HCT116 (cell line): ENCODE data around the gene INPP5K. TPM values are rescaled to one million over a fixed set of nuclear protein-coding genes. Genes with fewer than 3 reads are reported as not detected.

Experiments used
- ATAC-seq: fragments of 200-7000 bp; cut with Tn5 transposase; 2 replicates; pipeline ENCODE4 v1.9.1; 2020; ENCODE audit warnings: mild to moderate bottlenecking, moderate library complexity
- BruUV-seq: library from RNA; stranded (reverse); fragments of 400-500 nt; replicated peaks from 2 replicates; lab custom pipeline; 2021; lab: Mats Ljungman, UMichigan
- CTCF ChIA-PET: fragments of 300-600 bp; sonication (Branson Sonifier 250); formaldehyde crosslinking; loops from one replicate; lab custom pipeline; 2021; ENCODE audit warnings: antibody characterized with exemption; lab: Charles Lee
- POLR2A ChIA-PET: fragments of 300-600, 350-600 bp; sonication (Branson Sonifier 250); formaldehyde crosslinking; loops from one replicate; lab custom pipeline; 2021; ENCODE audit warnings: antibody characterized with exemption; lab: Charles Lee
- RAD21 ChIA-PET, 2 experiments: fragments of 300-600 bp; sonication (Branson Sonifier 250); formaldehyde crosslinking; loops; one replicate each; lab custom pipeline; 2023; ENCODE audit warnings: low total read pairs in 2 of 2; ENCODE audit not compliant: uncharacterized antibody in 2 of 2, unreplicated experiment in 2 of 2, low non-redundant PET in 1 of 2; lab: Charles Lee
- DNase-seq: peaks from one replicate; pipeline ENCODE4 v3.0.0-alpha.2; 2010; ENCODE audit warnings: low read depth, low spot score
- H2AFZ ChIP-seq: fragments of 200-600 bp; shearing (Covaris generic), sonication (generic); 2 replicates; pipeline ENCODE4 v1.6.1; 2017; ENCODE audit warnings: low read depth, mixed run types, mixed read lengths, antibody characterized with exemption, low read length; ENCODE audit not compliant: poor library complexity, severe bottlenecking
- H3K27ac ChIP-seq: 2 replicates; pipeline ENCODE4 v1.5.1; 2012; ENCODE audit warnings: low read depth, low read length
- H3K27me3 ChIP-seq: fragments of 200-600 bp; sonication (generic); 2 replicates; pipeline ENCODE4 v1.6.1; 2016; ENCODE audit warnings: mixed run types, low read length, mixed read lengths; ENCODE audit not compliant: insufficient read depth
- H3K36me3 ChIP-seq, 2 experiments: fragments of 200-500 bp in 1 of 2; fragments of 200-600 bp in 1 of 2; sonication (Bioruptor generic) in 1 of 2; sonication (generic) in 1 of 2; 2 replicates each; pipeline versions ENCODE4 v1.5.1 to v1.6.1; 2014 to 2016; ENCODE audit warnings: low read length in 2 of 2, inconsistent platforms in 1 of 2, mixed read lengths in 1 of 2, mixed run types in 1 of 2; ENCODE audit not compliant: insufficient read depth in 2 of 2, control insufficient read depth in 1 of 2
- H3K4me1 ChIP-seq, 2 experiments: fragments of 200-600 bp in 1 of 2; sonication (generic) in 1 of 2; 2 replicates each; pipeline versions ENCODE4 v1.5.1 to v1.6.1; 2012 to 2017; ENCODE audit warnings: low read length in 2 of 2, inconsistent platforms in 1 of 2, mild to moderate bottlenecking in 1 of 2, mixed read lengths in 1 of 2, mixed run types in 1 of 2, moderate library complexity in 1 of 2; ENCODE audit not compliant: insufficient read depth in 2 of 2, control insufficient read depth in 1 of 2
- H3K4me2 ChIP-seq: fragments of 200-600 bp; sonication (generic); 2 replicates; pipeline ENCODE4 v1.6.1; 2017; ENCODE audit warnings: mixed run types, low read length, mixed read lengths
- H3K4me3 ChIP-seq, 2 experiments: fragments of 200-600 bp in 1 of 2; sonication (generic) in 1 of 2; replicated peaks in 1 of 2; 2 replicates each; pipeline ENCODE4 v1.5.1; 2011 to 2016; ENCODE audit warnings: low read length in 2 of 2, control low read depth in 1 of 2, low read depth in 1 of 2, mild to moderate bottlenecking in 1 of 2, mixed read lengths in 1 of 2, mixed run types in 1 of 2
- H3K79me2 ChIP-seq: fragments of 200-600 bp; sonication (generic); 2 replicates; pipeline ENCODE4 v1.6.1; 2017; ENCODE audit warnings: mild to moderate bottlenecking, mixed run types, low read length, moderate library complexity, mixed read lengths; ENCODE audit not compliant: insufficient read depth
- H3K9ac ChIP-seq: fragments of 200-600 bp; sonication (generic); 2 replicates; pipeline ENCODE4 v1.6.1; 2016; ENCODE audit warnings: low read length, mixed read lengths
- H3K9me2 ChIP-seq: fragments of 200-600 bp; sonication (generic), shearing (Covaris generic); 2 replicates; pipeline ENCODE4 v1.6.1; 2017; ENCODE audit warnings: mixed run types, mild to moderate bottlenecking, moderate library complexity; ENCODE audit not compliant: insufficient read depth
- H3K9me3 ChIP-seq, 2 experiments: fragments of 200-500 bp in 1 of 2; fragments of 200-600 bp in 1 of 2; sonication (Bioruptor generic) in 1 of 2; sonication (generic) in 1 of 2; 2 replicates each; pipeline ENCODE4 v1.6.1; 2014 to 2017; ENCODE audit warnings: low read length in 2 of 2, mixed read lengths in 2 of 2, inconsistent platforms in 1 of 2, low read depth in 1 of 2, mild to moderate bottlenecking in 1 of 2, mixed run types in 1 of 2, moderate library complexity in 1 of 2; ENCODE audit not compliant: control insufficient read depth in 1 of 2, insufficient read depth in 1 of 2
- H4K20me1 ChIP-seq: fragments of 200-600 bp; sonication (generic), shearing (Covaris generic); 2 replicates; pipeline ENCODE4 v1.6.1; 2017; ENCODE audit warnings: mixed run types, mild to moderate bottlenecking, moderate library complexity; ENCODE audit not compliant: insufficient read depth
- EGR1 ChIP-seq: IDR thresholded peaks from 2 replicates; pipeline ENCODE4 v1.6.1; 2012; ENCODE audit warnings: low read depth
- POLR2A ChIP-seq: IDR thresholded peaks from 2 replicates; pipeline ENCODE4 v1.7.0; 2011; ENCODE audit warnings: borderline replicate concordance; ENCODE audit not compliant: insufficient read depth, insufficient read length; ENCODE audit errors: extremely low read depth
- YY1 ChIP-seq: IDR thresholded peaks from 2 replicates; pipeline ENCODE4 v1.6.1; 2011; ENCODE audit warnings: low read length, low read depth, moderate library complexity, mild to moderate bottlenecking; ENCODE audit not compliant: insufficient replicate concordance; ENCODE audit errors: extremely low read depth
- ZNF274 ChIP-seq: fragments of 200-500 bp; sonication (Bioruptor generic); IDR thresholded peaks from 2 replicates; pipeline ENCODE4 v1.6.1; 2014; ENCODE audit warnings: mild to moderate bottlenecking, low read depth, low read length, inconsistent platforms
- intact Hi-C: fragments of 100-400 bp; cut with micrococcal nuclease; formaldehyde crosslinking; loops from 2 replicates; pipeline ENCODE4 v1.10.0; 2022
- total RNA-seq: library from RNA; stranded (reverse); gene quantifications from one replicate; pipeline ENCODE4 v1.2.1, GENCODE V29; 2021; ENCODE audit not compliant: unreplicated experiment
- TF ChIP-seq, protein P1 (sequence below): IDR thresholded peaks from 2 replicates; pipeline ENCODE4 v1.6.1; 2011; ENCODE audit warnings: mild to moderate bottlenecking, low read length, moderate library complexity; ENCODE audit not compliant: insufficient replicate concordance; ENCODE audit errors: extremely low read depth
- TF ChIP-seq, protein P2 (sequence below): IDR thresholded peaks from 2 replicates; pipeline ENCODE4 v1.6.1; 2012
- TF ChIP-seq, protein P3 (sequence below), 3 experiments: fragments of 200-600 bp in 1 of 3; sonication (generic) in 1 of 3; IDR thresholded peaks in 2 of 3; conservative IDR thresholded peaks in 1 of 3; 2 replicates each; pipeline ENCODE4 v1.5.1; 2012 to 2017; ENCODE audit warnings: low read depth in 2 of 3, low read length in 2 of 3, antibody characterized with exemption in 1 of 3, borderline replicate concordance in 1 of 3, control low read depth in 1 of 3, mild to moderate bottlenecking in 1 of 3, mixed read lengths in 1 of 3, mixed run types in 1 of 3, moderate library complexity in 1 of 3; ENCODE audit not compliant: insufficient read depth in 1 of 3

INPP5K gene
- total RNA-seq, 1 experiment from 2014 or later = 25.6 TPM

DNA sequence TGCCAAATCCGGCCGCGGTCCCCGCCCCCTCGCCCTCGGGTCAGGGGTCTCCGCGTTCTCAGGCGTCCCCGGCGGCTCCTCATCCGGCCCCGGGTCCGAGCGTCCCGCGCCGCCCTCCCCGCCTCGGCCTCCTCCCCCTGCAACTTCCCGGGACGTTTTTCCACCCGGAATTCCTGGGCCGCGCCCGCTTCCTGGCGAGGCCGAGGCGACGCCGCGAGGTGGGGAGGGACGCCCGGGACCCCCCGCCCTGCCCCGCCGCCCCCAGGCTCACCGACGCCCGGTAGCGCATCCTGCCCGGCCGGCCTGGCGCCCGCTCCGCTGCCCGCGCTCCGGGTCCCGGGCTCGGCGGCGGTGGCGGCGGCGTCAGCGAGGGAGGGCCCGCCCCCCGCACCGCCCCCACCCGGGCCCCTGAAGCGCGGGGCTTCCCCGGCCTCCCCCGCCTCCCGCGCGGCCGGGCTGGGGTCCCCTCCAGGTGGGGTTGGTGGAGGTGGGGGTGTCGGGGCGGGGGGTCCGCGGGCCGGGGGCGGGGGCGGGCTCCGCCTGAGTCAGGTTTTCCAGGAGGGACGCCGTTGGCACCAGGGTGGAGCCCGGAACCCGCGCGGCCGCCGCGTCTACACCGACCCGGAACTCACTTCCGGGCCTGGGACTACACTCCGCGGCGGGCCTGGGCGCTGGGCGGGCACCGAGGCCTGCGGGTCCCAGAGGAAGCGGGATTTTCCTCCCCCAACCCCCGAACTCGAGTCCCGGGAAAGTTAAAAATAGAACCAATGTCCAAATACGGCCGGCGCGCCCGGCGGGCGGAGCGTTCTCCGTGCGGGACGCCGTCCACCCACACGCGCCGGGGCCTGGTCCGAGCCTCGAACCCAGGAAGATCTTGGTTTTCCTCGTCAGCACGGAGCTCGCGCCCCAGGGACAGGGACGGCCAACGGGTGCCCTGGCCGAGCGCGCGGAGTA lies 30.7 kb downstream of the INPP5K start (continued):
- TF ChIP-seq, protein P1, sequence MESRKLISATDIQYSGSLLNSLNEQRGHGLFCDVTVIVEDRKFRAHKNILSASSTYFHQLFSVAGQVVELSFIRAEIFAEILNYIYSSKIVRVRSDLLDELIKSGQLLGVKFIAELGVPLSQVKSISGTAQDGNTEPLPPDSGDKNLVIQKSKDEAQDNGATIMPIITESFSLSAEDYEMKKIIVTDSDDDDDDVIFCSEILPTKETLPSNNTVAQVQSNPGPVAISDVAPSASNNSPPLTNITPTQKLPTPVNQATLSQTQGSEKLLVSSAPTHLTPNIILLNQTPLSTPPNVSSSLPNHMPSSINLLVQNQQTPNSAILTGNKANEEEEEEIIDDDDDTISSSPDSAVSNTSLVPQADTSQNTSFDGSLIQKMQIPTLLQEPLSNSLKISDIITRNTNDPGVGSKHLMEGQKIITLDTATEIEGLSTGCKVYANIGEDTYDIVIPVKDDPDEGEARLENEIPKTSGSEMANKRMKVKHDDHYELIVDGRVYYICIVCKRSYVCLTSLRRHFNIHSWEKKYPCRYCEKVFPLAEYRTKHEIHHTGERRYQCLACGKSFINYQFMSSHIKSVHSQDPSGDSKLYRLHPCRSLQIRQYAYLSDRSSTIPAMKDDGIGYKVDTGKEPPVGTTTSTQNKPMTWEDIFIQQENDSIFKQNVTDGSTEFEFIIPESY = no peak
- no peak for TF ChIP-seq YY1
- TF ChIP-seq, all 23 proteins: peak for 4

DNA sequence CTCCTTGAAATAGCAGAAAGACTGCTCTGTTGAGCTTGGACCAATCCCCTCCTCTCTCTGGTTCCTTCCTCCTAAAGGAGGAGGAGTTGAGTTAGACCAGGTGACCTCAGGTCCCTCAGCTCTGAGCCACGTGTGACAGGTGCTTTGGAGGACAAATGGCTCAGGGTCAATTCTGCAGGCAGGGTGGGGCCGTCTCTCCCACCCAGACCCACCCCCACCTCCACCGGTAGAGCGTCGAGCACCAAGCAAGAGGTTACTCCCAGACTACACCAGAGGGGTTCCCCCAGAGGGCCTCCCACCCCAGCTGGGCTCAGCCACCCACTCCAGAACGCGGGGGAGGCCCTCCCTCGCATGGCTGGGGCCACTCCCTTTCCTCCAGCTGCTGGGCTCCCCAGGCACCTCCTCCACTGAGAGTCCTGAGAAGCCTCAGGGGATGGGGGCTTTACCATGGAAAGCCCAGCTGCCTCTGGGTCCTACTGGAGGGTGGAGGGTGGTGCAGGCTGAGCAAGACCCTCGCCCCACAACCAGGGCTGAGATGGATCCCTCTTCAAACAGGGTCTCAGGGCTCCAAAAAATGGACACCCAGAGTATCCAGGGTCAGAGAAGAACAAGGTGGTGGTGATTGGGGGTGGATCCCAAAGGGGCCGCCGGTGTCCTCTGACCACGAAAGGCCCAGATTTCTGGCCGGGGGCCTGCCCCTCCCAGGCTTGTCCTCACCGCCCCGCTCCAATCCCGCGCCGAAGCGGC lies 31.6 kb downstream of the INPP5K start:
- TF ChIP-seq POLR2A (peak; percentile 34), EGR1 (peak; percentile 79), ZNF274 (no peak)
- TF ChIP-seq, protein P2, sequence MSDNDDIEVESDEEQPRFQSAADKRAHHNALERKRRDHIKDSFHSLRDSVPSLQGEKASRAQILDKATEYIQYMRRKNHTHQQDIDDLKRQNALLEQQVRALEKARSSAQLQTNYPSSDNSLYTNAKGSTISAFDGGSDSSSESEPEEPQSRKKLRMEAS = peak; percentile 80
- TF ChIP-seq, protein P3, sequence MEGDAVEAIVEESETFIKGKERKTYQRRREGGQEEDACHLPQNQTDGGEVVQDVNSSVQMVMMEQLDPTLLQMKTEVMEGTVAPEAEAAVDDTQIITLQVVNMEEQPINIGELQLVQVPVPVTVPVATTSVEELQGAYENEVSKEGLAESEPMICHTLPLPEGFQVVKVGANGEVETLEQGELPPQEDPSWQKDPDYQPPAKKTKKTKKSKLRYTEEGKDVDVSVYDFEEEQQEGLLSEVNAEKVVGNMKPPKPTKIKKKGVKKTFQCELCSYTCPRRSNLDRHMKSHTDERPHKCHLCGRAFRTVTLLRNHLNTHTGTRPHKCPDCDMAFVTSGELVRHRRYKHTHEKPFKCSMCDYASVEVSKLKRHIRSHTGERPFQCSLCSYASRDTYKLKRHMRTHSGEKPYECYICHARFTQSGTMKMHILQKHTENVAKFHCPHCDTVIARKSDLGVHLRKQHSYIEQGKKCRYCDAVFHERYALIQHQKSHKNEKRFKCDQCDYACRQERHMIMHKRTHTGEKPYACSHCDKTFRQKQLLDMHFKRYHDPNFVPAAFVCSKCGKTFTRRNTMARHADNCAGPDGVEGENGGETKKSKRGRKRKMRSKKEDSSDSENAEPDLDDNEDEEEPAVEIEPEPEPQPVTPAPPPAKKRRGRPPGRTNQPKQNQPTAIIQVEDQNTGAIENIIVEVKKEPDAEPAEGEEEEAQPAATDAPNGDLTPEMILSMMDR (IDR thresholded peaks at IDR 0.05 in 2 of 3, conservative IDR thresholded peaks at IDR 0.05 in 1 of 3; ENCODE audit: borderline replicate concordance in 1 of 3, insufficient read depth in 1 of 3, low read depth in 2 of 3, low read length in 2 of 3) = 0 out of 6 replicates have a peak, but pooled peaks of 1 of the 3 experiments have one; percentile 1
- BruUV-seq = no TSS peak
- Histone ChIP-seq H3K27me3 (no peaks in the 10 kb centered on the region), H3K9me2 (no peaks in the 10 kb centered on the region), H3K4me2 (peak overlapping the region; percentile 81), H2AFZ (no peak overlapping the region), H3K9me3 (no peaks in the 10 kb centered on the region), H3K4me1 (peaks cover 21 to 51% of the 10 kb centered on the region in 2 experiments), H3K79me2 (peaks cover 46% of the 10 kb centered on the region), H3K27ac (peak overlapping the region; percentile 97), H3K9ac (peak overlapping the region; percentile 95), H3K4me3 (peak overlapping the region; percentile 60 to 71), H3K36me3 (peaks cover 14 to 26% of the 10 kb centered on the region in 2 experiments; a peak in 3 of 4 replicates), H4K20me1 (no peaks in the 10 kb centered on the region)
- intact Hi-C loops = loop anchor here (10.0 kb wide), 1 partner anchor 150 kb away; no protein-coding TSS in a partner anchor
- ChIA-PET CTCF (interaction anchor here (0.8 to 0.9 kb wide), 2 partner anchors 119 to 145 kb away, joined by 3 read pairs; no protein-coding TSS in a partner anchor), RAD21 (no interaction called here), POLR2A (interaction anchor here (1.9 kb wide), 1 partner anchor 23 kb away, joined by 16 read pairs; no protein-coding TSS in a partner anchor)
- ATAC-seq (peak; percentile 48), DNase-seq (peak; percentile 65)
